CD14-positive monocyte (primary cell): ENCODE measurements around the gene EYS. TPM values are rescaled to one million over a fixed set of nuclear protein-coding genes. Genes with fewer than 3 reads are reported as not detected.

ENCODE experiments used
- DNase-seq, 3 donors: peaks; one replicate each; pipeline ENCODE4 v3.0.0-alpha.2; 2011 to 2022
- H2AFZ ChIP-seq: 2 replicates; pipeline ENCODE4 v1.6.0; 2012; ENCODE audit warnings: mild to moderate bottlenecking, low read depth, low read length, inconsistent platforms; ENCODE audit not compliant: insufficient read depth, poor library complexity, severe bottlenecking
- H3K27ac ChIP-seq, 2 donors: 1 replicate in 1 of 2; 2 replicates in 1 of 2; pipeline ENCODE4 v1.5.1; 2012 to 2013; ENCODE audit warnings: low read length in 2 of 2, control low read depth in 1 of 2, inconsistent platforms in 1 of 2, low read depth in 1 of 2, mild to moderate bottlenecking in 1 of 2
- H3K27me3 ChIP-seq, 2 donors: one replicate each; pipeline versions ENCODE4 v1.6.0 to v1.6.1; 2011 to 2013; ENCODE audit warnings: low read length in 2 of 2; ENCODE audit not compliant: control insufficient read depth in 2 of 2, insufficient read depth in 2 of 2
- H3K36me3 ChIP-seq, 2 donors: replicated peaks in 1 of 2; 1 replicate in 1 of 2; 2 replicates in 1 of 2; pipeline versions ENCODE4 v1.5.1 to v1.6.1; 2012 to 2013; ENCODE audit warnings: low read length in 2 of 2, control low read depth in 1 of 2, inconsistent platforms in 1 of 2, mild to moderate bottlenecking in 1 of 2; ENCODE audit not compliant: insufficient read depth in 2 of 2, control insufficient read depth in 1 of 2
- H3K4me1 ChIP-seq, 2 donors: 1 replicate in 1 of 2; 2 replicates in 1 of 2; pipeline versions ENCODE4 v1.5.1 to v1.6.1; 2012 to 2013; ENCODE audit warnings: low read length in 2 of 2, control low read depth in 1 of 2, inconsistent platforms in 1 of 2, mild to moderate bottlenecking in 1 of 2, moderate library complexity in 1 of 2; ENCODE audit not compliant: insufficient read depth in 2 of 2, control insufficient read depth in 1 of 2
- H3K4me2 ChIP-seq: replicated peaks from 2 replicates; pipeline ENCODE3; 2012; ENCODE audit warnings: low read length, moderate library complexity, mild to moderate bottlenecking; ENCODE audit not compliant: poor library complexity, severe bottlenecking; ENCODE audit errors: extremely low read depth
- H3K4me3 ChIP-seq, 3 experiments: fragments of 200-600 bp in 1 of 3; sonication (generic) in 1 of 3; replicated peaks in 1 of 3; 1 replicate in 2 of 3; 2 replicates in 1 of 3; pipeline ENCODE4 v1.5.1; 2011 to 2013; ENCODE audit warnings: low read length in 3 of 3, mild to moderate bottlenecking in 3 of 3, control low read depth in 2 of 3, low read depth in 2 of 3, inconsistent platforms in 1 of 3, moderate library complexity in 1 of 3
- H3K79me2 ChIP-seq: 2 replicates; pipeline ENCODE4 v1.6.0; 2012; ENCODE audit warnings: mild to moderate bottlenecking, control low read depth, inconsistent platforms, low read length, moderate library complexity; ENCODE audit not compliant: insufficient read depth
- H3K9ac ChIP-seq: 2 replicates; pipeline ENCODE4 v1.6.0; 2017; ENCODE audit warnings: low read length, mild to moderate bottlenecking; ENCODE audit not compliant: insufficient read depth, poor library complexity, severe bottlenecking
- H3K9me3 ChIP-seq, 2 donors: replicated peaks in 1 of 2; 1 replicate in 1 of 2; 2 replicates in 1 of 2; pipeline versions ENCODE4 v1.5.1 to v1.6.1; 2012 to 2013; ENCODE audit warnings: low read length in 2 of 2, control low read depth in 1 of 2; ENCODE audit not compliant: control insufficient read depth in 1 of 2, insufficient read depth in 1 of 2
- H4K20me1 ChIP-seq: 2 replicates; pipeline ENCODE4 v1.6.0; 2012; ENCODE audit warnings: mild to moderate bottlenecking, low read length, control low read depth, moderate library complexity; ENCODE audit not compliant: insufficient read depth
- H3K27ac Mint-ChIP-seq, 7 donors: one replicate each; pipeline ENCODE4 v1.8.0; 2020; ENCODE audit warnings: mild to moderate bottlenecking in 7 of 7, mixed read lengths in 7 of 7, moderate library complexity in 6 of 7, inconsistent platforms in 2 of 7
- H3K27me3 Mint-ChIP-seq, 3 donors: one replicate each; pipeline ENCODE4 v1.8.0; 2021 to 2022; ENCODE audit warnings: low read depth in 3 of 3, mild to moderate bottlenecking in 3 of 3, mixed read lengths in 3 of 3, moderate library complexity in 3 of 3, inconsistent platforms in 1 of 3
- H3K36me3 Mint-ChIP-seq, 2 donors: one replicate each; pipeline ENCODE4 v1.8.0; 2020; ENCODE audit warnings: mixed read lengths in 2 of 2, inconsistent platforms in 1 of 2, mild to moderate bottlenecking in 1 of 2
- H3K4me1 Mint-ChIP-seq: one replicate; pipeline ENCODE4 v1.8.0; 2020; ENCODE audit warnings: mild to moderate bottlenecking, mixed read lengths
- H3K4me3 Mint-ChIP-seq, 2 donors: one replicate each; pipeline ENCODE4 v1.8.0; 2020; ENCODE audit warnings: mild to moderate bottlenecking in 2 of 2, mixed read lengths in 2 of 2, moderate library complexity in 1 of 2
- H3K9me3 Mint-ChIP-seq, 7 donors: one replicate each; pipeline ENCODE4 v1.8.0; 2020 to 2022; ENCODE audit warnings: mixed read lengths in 7 of 7, mild to moderate bottlenecking in 6 of 7, moderate library complexity in 6 of 7, inconsistent platforms in 2 of 7
- CTCF ChIP-seq: fragments of 200-600 bp; IDR thresholded peaks from one replicate; pipeline ENCODE4 v1.8.0; 2022; ENCODE audit warnings: antibody characterized with exemption, mild to moderate bottlenecking
- WGBS: methylation state at CpG from one replicate; pipeline ENCODE4 v1.1.5; 2013; ENCODE audit warnings: missing lambda C conversion rate; ENCODE audit not compliant: insufficient coverage; 5-methylcytosine and 5-hydroxymethylcytosine counted together
- intact Hi-C, 2 donors: fragments of 100-400 bp; cut with micrococcal nuclease; formaldehyde crosslinking; loops; one replicate each; pipeline versions ENCODE4 v1.15.0 to v1.15.1; 2023
- polyA plus RNA-seq, 3 donors: library from polyadenylated mRNA; depleted of rRNA in 1 of 3; unstranded in 2 of 3; stranded (reverse) in 1 of 3; fragments of 300-500 nt in 2 of 3; fragments of >200 nt in 1 of 3; fragmentation: Illumina TruSeq in 2 of 3; gene quantifications; 1 replicate in 2 of 3; 2 replicates in 1 of 3; pipeline ENCODE4 v1.2.3, GENCODE V29; 2012 to 2021

EYS gene
- polyA plus RNA-seq, 3 donors, result 0.01 to 0.03 TPM; not detected in 1

GRCh38 chr6:64691064-64691463 lies 1016.0 kb downstream of the EYS start:
- no peak overlapping the region for H3K4me3 Mint-ChIP-seq
- no peak for DNase-seq
- Histone ChIP-seq H3K27ac (no peak overlapping the region), H3K4me1 (no peaks in the 10 kb centered on the region), H3K27me3 (no peaks in the 10 kb centered on the region), H3K36me3 (no peaks in the 10 kb centered on the region), H2AFZ (no peak overlapping the region), H3K4me3 (no peak overlapping the region), H3K4me2 (no peak overlapping the region), H3K9ac (no peak overlapping the region), H3K9me3 (peaks cover 16 to 17% of the 10 kb centered on the region in 2 donors), H4K20me1 (no peaks in the 10 kb centered on the region), H3K79me2 (no peaks in the 10 kb centered on the region)
- intact Hi-C loops, result no loop called here
- peaks cover 3 to 14% (median 12%) of the 10 kb centered on the region in 7 donors for H3K9me3 Mint-ChIP-seq
- no peak overlapping the region for H3K27ac Mint-ChIP-seq
- no CpG with 5 or more reads among the region's 3 CpGs for WGBS
- H3K36me3 Mint-ChIP-seq, result no peaks in the 10 kb centered on the region
- no peaks in the 10 kb centered on the region for H3K27me3 Mint-ChIP-seq
- TF ChIP-seq CTCF, result no peak
- no peaks in the 10 kb centered on the region for H3K4me1 Mint-ChIP-seq

DNA sequence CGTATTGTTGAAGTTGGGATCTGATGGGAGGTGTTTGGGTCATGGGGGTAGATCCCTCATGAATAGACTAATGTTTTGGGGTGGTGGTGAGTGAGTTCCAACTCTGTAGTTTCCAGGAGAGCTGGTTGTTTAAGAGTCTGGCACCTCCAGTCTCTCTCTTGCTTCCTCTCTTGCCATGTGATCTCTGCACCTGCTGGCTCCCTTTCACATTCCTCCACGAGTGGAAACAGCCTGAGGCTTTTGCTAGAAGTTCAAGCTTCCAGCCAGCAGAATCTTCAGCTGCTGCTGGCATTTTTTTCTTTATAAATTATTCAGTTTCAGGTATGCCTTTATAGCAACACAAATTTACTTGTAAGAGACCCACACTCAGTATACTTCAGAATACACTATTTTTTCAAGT lies 1021.6 kb downstream of the EYS start:
- Histone ChIP-seq H3K36me3 (no peaks in the 10 kb centered on the region), H3K4me1 (no peaks in the 10 kb centered on the region)

More for the DNA sequence above, 1021.6 kb downstream of the EYS start:
- no peak for TF ChIP-seq CTCF
- Mint-ChIP-seq H3K27ac (no peak overlapping the region), H3K36me3 (no peaks in the 10 kb centered on the region), H3K9me3 (peaks cover 6 to 24% (median 8%) of the 10 kb centered on the region in 7 donors), H3K4me3 (no peak overlapping the region), H3K4me1 (no peaks in the 10 kb centered on the region), H3K27me3 (no peaks in the 10 kb centered on the region)
- Histone ChIP-seq H3K9ac (no peak overlapping the region), H3K79me2 (no peaks in the 10 kb centered on the region), H3K27me3 (no peaks in the 10 kb centered on the region), H3K27ac (no peak overlapping the region), H4K20me1 (no peaks in the 10 kb centered on the region), H3K9me3 (peaks cover 0 to 9% of the 10 kb centered on the region in 2 donors), H3K4me3 (no peak overlapping the region), H3K4me2 (no peak overlapping the region), H2AFZ (no peak overlapping the region)
- intact Hi-C loops, result no loop called here
- 0% methylated on average over 1 of the region's 2 CpGs for WGBS
- DNase-seq, result no peak
